Ecto neural progenitor cell (in vitro differentiated cells): Measurements from ENCODE around the gene RHD.
"Not testable (repeated sequence)": the region's sequence is repeated elsewhere in the genome, so short reads cannot be mapped to it uniquely, and the experiment has no call there.

ENCODE experiments used
- DNase-seq: peaks from one replicate; pipeline ENCODE4 v3.0.0-alpha.2; 2018; ENCODE audit warnings: low spot score

The RHD gene

DNA sequence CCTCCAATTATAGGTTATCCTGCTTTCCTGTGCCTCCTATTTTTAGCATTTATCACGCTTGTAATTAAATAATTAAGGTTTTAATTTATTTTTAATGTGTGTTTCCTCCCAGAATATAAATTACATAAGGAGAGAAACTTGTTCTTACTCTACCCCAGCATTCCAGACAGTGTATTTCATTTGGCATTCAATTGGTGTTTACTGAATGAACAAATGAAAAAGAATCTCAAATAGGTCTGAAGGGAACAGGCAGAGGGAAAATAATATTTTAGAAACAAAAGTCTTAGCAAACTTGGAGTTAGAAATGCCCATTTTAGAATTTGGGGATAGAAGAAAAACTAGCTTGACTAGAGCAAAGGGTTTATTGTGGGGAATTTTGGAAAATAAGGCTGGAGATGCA, 15.1 kb upstream of the RHD start:
- no peak for DNase-seq

GRCh38 chr1:25259813-25260212, 12.5 kb upstream of the RHD start:
- DNase-seq, result not testable (repeated sequence)

DNA sequence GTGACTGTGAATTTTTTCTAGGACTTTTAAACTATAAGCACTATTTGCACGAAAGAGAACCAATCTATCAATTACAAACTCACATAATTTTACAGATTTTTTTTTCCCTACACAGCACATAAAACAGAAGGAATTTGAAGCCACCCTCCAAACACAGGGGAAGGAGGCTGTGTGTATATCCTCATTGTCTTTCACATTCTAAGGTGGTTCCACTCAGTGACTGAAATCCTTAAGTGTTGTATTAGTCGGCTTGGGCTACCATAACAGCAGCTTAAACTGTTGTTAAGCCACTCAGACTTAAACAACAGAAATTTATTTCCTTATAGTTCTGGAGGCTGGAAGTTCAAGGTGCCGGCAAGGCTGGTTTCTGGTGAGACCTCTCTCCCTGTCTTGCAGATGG, 12.0 kb upstream of the RHD start:
- not testable (repeated sequence) for DNase-seq

DNA sequence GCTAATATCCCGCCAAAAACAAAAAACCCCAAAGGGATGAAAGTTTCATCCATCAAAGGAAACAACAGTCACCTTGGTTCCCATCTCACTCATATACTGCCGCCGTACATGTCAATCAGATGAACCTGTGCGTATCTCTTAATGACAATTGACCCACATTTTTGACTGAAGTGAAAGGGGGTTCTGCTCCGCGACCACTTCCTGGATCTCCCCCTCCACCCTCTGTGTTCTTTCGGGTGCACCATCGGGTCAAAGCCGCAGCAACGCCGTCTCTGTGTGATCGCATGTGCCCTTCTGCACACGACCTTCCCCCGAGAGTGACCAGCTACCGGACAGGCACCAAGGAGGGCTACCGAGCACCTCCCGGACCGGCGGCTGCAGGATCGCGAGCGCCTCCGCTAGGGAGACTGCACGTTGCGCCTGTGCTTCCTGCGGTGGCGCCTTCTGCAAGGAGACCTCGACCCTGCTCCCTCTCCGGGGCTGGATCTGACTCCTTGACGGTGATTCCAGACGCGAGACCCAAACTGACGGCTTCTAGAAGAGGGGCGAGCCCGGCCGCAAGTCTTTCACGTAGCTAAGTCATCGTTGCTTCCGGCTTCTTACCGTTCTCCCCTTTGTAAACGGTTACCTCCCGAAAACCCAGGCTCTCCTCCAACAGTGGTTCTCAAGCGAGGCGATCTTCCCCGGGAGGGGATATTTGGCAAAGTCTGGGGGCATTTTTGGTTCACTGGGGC, 5.6 kb upstream of the RHD start:
- DNase-seq, result not testable (repeated sequence)

DNA sequence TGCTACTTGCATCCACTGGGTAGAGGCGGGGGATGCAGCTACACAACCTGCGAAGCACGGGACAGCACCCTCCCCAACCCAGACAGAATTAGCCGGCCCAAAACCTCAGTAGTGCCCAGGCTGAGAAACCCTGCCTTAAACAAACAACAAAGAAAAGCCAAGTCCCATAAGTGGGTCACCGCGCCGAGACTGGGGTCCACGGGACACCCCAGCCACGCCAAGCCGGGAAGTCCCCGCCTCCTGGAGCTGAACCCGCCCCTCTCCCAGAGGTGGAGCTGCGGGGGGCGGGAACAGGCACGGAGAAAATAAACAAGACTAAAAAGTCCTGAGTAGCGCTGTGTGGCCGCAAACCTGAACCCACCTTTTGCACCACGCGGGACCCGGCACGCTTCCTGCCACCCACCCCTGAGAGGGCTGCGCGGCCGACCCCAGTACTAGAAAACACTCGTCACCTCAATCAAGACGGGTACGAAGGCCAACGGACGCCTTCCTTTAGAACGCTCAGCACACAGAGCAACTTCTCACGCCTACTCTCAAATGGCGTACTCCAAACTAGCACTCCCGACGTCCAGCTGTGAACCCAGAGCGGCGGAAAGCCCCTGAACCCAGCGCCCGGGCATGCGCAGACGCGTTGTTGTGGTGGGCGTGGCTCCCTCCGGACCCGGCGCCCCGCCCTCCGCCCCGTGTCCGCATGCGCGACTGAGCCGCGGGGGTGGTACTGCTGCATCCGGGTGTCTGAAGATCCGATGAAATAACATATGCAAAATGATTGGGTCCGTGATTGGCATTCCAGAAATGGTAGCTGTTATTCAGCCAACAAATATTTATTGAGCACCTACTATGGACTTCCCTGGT, 4.8 kb upstream of the RHD start:
- DNase-seq, result peak; percentile 70

DNA sequence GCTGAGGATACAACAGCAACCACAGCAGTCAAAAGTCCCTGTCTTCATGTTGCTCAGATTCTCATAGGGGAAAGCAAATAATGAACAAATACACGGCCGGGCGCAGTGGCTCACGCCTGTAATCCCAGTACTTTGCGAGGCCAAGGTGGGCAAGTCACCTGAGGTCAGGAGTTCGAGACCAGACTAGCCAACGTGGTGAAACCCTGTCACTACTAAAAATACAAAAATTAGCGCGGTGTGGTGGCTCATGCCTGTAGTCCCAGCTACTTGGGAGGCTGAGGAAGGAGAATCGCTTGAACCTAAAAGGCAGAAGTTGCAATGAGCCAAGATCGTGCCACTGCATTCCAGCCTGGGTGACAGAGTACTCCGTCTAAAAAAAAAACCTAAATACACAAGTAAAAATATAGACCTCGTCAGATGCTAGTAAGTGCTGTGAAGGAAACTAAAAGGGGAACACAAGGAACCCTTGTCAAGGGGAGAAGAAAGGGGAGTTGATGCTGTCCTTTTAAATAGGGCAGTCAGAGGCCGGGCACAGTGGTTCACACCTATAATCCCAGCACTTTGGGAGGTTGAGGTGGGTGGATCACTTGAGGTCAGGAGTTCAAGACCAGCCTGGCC, 4.1 kb upstream of the RHD start:
- not testable (repeated sequence) for DNase-seq

- DNase-seq, result not testable (repeated sequence)
Observed at GRCh38 chr1:25275648-25276047, 3.3 kb downstream of the RHD start.

GRCh38 chr1:25277295-25277694, 5.0 kb downstream of the RHD start:
- DNase-seq, result not testable (repeated sequence)

GRCh38 chr1:25278358-25278757, 6.0 kb downstream of the RHD start:
- DNase-seq, result not testable (repeated sequence)

GRCh38 chr1:25278790-25279189, 6.5 kb downstream of the RHD start:
- DNase-seq, result not testable (repeated sequence)

DNA sequence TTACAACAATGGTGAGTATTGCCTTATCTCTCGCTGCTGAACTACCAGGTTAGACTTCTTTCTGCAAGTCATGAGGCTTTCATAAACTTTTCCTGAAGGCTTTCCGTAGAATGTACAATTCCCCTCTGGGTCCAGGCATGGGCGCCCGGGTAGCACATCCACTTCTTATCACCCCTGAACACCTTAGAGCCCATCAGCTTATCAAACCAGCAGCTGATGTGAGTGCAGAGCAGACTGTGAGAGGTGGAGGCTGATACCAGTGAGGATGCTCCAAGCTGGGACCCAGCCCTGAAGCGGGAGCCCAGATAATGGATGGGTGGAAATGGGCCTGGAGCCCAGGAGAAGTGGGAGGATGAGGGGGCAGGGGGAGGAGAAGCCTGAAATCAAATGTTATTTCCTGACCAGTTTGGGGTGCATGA, 7.4 kb downstream of the RHD start:
- not testable (repeated sequence) for DNase-seq

- not testable (repeated sequence) for DNase-seq
Observed at GRCh38 chr1:25285862-25286261, 13.6 kb downstream of the RHD start.

GRCh38 chr1:25287164-25287563, 14.9 kb downstream of the RHD start:
- DNase-seq, result not testable (repeated sequence)

DNA sequence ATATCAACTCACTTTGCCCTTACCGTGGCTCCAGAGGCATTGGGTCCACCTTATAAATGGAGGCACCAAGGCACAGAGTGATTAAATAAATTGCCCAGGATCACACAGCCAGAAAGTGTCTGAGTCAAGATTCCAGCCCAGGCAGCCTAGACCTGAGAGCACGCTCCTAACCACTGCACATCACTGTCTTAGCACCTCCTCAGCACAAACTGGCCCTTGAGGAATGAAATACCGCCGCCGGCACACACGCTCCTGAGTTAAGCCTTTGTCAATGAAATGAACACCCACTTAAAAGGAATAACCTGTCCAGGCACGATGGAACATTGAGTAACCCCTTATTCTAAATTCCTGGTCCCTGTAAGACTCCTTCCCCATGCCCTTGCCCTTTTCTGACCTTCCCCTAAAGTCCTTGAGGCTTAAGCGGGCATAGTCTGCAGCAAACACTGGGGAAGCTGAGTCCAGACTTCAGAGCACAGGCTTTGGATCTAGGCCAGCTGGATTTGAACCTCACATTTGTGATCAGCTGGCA, 16.3 kb downstream of the RHD start:
- not testable (repeated sequence) for DNase-seq

DNA sequence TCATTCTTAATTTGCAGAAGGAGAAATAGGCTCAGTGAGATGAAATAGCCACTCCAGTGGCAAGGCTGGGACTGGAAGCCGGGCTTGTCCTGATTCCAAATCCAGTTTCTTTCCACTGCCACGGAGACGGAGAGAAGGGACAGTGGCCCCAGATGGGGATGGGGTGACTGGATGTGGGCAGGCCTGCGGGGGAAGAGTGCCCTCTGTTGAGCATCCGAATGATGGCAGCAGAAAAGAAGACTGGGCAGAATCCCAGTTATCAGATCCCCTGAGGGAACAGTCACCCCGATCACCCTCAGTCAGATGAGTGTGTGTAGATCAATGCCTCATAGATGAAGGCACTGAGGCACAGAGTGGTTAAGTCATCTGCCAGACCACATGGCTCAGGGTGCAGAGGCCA, 17.7 kb downstream of the RHD start:
- DNase-seq, result not testable (repeated sequence)

DNA sequence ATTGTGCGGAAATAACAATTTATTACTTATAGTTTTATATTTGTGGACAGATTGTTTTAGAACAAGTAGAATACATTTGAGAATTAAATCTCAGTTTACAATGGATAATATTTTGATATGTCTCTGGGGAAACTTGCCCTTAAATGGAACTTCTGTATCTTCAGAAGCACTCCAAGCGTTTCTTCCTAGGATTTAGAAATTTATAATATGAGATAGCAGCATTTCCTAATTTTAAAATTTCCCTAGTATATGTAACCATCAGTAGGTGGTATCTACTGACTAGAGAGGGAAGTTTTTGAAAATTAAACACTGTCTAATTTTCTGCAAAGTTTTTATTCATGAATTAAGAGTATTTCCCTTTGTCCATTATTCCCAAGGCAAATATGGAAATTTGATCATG, 21.1 kb downstream of the RHD start:
- not testable (repeated sequence) for DNase-seq

DNA sequence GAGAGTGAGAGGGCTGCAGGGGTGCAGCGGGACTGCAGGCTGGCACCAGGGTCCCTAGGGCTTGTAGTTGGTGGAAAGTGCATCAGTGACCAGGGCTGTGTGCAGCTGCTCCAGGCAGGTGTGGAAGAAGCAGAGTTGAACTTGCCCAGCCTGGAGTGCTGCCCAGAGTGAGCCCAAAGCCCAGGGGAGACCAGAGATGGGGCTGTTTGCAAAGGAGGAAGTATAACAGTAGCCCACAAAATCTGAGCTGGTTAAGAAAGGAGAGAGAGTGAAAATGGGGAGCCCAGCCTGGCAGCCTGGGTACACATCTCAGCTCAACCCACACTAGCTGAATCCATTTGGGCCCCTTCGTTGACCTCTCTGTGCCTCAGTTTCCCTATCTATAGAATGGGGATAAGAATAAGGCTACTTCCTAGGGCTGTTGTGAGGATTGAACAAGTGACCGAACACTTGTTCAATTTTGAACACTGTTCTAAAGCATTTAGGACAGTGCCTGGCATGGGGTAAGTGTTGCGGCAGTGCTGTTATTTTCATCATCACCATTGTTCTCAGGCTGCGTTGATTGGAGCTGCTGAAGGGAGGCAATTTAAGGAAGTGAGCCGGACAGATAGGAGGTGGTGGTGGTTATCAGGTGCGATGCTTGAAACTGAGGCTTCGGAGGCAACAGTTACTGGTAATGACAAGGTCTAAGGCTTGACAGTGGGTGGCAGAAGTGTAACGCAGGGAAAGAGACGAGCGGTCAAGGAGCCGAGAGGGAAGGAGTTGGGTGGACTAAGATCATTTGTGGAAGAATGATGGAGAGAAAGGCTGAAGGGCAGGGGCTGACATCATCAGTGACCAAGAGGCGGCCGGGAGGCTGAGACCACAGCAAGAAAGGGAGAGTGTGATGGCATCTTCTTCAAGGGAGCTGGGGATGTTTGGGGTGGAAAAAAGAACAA, 22.8 kb downstream of the RHD start:
- not testable (repeated sequence) for DNase-seq

DNA sequence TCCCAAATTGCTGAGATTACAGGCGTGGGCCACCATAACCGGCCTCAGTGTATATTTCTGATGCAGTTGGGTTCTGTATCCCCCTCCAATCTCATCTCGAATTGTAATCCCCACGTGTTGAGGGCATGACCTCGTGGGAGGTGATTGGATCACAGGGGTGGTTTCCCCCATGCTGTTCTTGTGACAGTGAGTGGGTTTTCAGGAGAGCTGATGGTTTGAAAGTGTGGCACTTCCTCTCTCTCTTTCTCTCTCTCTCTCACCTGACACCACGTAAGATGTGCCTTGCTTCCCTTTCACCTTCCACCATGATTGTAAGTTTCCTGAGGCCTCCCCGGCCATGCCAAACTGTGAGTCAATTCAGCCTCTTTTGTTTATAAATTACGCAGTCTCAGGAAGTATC, 24.2 kb downstream of the RHD start:
- DNase-seq, result not testable (repeated sequence)

- DNase-seq, result not testable (repeated sequence)
Observed at GRCh38 chr1:25300729-25301128, 28.4 kb downstream of the RHD start.

GRCh38 chr1:25302330-25302729, 30.0 kb downstream of the RHD start:
- DNase-seq, result not testable (repeated sequence)

- DNase-seq, result not testable (repeated sequence)
Observed at GRCh38 chr1:25304936-25305335, 32.6 kb downstream of the RHD start.
